Inferior parietal cortex (tissue), 1 donor: ENCODE data around the gene PPP2R5B.

ENCODE experiments used
- DNase-seq: peaks from one replicate; pipeline ENCODE4 v3.0.0-alpha.2; 2016; ENCODE audit errors: extremely low spot score

PPP2R5B gene

DNA sequence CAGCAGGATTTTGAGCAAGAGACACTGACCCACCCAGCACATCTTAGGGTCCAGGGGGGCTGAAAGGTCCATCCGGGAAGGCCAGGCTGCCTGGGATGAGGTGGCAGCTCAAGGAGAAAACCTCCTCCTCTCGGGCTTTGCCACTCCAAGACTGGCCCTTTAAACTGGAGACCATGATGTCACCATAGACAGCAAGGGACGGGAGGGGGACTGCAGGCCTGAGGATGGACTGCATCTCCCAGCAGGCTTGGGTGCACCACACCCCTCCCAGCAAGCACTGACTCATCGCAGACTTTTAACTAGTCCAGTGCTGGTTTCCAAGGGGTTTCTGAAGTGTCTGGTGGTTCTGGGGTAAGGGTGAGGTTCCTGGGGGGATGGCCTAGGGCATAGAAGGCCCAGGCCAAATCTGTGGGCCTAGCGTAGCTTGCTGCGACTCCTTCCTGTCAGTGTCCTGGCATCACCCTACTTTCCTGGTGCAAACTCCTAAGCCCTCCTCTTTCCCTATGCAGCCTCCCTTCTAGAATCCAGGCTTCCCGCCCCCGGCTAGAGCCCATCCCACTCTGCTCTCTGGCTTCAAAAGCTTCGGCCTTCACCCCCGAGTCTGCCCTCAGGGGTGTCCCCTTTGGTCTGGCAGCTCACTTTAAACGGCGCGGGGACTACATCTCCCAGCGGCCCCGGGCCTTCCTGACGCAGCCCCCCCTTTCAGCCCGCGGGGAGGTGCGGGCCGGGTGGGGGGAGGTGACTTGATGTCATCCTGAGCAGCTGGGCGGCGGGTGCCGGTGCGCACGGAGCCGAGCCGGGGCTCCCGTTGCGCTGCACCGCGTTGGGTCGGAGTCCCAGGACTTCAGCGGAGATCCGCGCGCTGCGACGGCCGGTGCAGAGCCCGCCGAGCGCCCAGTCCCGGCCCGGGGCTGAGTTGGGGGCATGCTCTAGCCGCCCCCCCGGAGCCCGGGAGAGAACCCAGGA lies at the start of gene PPP2R5B:
TSS of gene PPP2R5B (plus strand) at position 746 of the 966 bp plus-strand sequence. CDS start 1,046 bp downstream, outside the sequence.
- DNase-seq = peak; percentile 94

DNA sequence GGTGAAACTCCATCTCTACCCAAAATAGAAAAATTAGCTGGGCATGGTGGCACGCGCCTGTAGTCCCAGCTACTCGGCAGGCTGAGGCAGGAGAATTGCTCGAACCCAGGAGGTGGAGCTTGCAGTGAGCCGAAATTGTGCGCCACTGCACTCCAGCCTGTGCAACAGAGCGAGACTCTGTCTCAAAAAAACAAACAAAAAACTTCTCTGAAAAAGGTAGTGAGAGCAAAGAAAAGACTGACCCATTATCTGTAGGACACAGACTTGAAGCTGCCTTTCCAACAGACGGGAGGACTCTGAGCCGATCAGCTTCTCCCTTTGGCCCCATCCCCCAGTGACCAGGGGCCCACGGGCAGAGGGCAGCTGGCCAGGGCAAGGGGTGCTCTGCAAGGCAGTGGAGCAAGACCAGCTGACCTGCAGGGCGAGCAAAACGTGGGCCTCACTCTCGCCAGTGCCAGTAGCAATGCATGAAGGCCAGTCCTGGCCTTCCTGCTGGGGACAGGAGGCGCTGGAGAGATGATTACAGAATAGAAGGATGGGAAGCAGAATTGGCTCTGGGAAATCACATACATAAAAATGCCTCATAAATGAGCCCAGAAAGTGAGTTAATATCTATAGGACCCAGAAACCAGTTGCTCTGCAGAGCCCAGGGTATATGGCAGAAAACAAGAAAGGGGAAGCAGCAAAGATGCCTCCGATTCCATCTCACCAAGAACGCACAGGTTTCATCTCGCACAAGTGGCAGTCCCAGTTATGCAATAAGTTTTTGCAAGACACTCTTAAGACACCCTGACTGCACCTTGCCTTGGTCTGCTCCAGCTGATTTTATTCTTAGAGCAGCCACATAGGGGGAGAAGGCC lies 48.9 kb upstream of the PPP2R5B start:
- no peak for DNase-seq

DNA sequence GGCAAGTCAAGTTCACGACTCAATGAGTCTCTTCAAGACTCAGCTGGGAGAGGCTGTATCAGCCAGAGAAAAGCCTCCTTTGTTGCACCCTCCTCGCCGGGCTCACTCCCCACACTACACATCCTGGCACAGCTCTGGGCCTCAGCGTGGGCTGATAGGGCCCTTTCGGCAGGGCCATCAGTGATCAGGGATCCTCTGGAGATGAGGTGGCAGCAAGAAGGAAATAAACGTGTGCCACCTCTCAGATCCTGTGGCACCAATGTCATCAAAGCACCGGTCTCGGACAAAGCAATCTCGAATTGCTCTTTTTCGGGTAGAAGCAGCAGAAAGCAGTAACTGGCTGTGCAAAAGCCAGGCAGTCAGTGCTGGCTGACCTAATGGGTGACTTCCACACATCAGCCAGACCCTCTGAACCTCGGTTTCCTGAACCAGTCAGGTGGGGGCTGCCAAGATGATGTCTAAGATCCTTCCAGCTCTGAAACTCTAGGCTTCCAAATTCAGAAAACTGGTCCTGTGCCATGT lies 48.2 kb upstream of the PPP2R5B start:
- DNase-seq = no peak

DNA sequence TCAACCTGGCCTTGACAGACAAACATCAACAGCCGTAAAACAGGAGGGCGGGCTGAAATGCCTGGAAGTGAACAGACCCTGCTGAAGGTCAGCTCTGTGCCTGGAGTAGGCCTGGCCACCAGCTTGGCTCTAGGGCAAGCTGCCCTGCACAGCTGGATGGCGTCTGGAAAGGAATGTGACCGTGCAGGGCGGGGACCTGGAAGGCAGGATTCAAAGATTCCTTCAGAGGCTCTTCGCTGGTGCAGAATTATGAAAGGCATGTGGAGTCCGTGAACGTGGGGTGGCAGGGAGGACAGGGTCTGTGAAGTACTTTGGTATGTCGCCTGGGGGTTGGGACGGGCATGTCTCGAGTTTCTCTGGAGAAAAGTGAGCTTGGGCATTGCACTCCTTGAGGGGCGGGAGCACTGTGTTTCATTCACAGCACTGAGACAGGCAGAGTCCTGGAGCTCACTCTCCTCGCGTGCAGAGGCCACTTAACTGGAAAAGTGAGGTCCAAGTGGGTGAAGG lies 47.6 kb upstream of the PPP2R5B start:
- no peak for DNase-seq

DNA sequence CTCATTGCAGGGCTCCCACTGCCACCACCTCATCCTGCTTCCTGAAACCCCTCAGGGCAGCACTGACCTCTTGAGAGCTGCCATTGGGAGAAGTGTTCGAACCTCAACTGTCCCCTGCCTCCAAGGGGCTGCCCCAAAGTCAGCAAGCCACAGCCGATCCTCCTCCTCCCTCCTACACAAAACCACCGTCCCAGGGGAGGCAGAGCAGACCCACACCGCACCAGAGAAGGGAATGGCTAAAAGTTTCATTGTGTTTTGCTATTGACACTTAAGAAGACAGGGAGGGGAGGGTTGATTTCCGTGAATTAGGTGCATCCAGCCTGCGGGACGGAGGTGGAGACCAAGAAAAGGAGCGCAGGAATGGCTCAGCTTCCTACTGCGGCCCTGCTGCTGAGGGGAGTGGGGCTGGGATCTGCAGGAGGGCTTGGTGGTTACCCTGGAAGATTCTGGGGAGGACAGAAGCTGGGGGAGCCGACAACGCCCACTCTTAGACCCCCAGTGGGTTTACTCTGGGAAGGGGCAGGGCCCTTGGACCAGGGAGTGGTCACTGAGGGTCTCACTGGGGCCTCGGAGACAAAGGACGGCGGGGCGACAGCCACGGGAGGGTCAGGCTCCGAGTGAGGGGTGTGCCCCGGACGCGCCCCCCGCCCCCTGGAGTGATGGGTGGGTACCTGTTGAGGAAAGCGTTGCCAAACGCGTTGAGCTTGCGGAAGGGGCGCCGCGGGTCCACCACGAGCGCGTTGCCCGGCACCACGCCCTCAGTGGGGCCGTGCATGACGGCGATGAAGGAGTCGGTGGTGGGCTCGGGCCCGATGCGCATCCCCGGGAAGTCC lies 46.9 kb upstream of the PPP2R5B start:
- no peak for DNase-seq

DNA sequence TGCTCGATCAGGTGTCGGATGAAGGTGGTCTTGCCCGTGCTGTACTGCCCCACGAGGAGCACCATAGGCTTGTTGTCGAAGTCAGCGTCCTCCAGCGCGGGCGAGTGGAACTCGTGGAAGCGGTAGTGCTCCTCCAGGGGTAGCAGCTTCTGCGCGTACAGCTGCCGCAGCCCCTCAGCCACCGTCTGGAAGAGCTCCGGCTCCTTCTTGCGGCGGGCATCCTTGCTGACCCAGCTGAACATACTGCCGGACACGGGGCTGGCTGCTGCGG lies 46.3 kb upstream of the PPP2R5B start:
- no peak for DNase-seq

DNA sequence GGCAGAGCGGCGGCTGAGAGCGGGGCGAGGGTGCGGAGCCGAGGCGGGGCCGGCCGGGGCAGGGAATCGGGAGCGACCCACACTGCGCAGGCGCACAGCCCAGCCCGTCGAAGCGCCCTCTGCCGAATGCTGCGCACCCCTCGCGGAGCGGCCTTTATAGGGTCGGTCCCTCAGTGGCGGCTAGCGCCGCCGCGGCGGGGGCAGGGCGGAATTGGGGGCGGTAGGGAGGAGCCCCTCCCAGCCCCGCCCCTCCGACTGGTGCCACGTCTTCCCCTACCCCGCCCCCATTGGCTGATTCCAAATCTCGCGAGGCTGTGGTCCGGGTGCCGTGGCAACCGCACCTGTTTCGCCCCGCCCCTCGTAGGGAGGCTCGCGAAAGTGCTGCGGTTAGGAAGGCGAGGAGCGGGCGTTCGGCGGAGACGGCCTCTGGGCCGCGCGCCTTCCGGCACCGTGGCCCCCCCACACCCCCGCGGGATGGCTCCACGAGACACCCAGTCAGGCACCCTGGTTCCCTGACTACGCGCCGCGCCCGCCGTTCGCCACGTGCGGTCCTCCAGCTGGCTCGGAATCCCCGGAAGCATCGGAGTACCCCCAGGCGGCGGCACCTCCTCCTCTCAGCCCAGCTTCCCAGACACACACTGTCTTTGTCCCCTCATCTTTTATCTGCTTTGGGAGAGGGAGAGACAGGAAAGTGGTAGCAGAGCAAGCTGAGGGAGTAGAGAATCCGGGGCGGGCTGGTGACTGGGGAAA lies 45.8 kb upstream of the PPP2R5B start, which contains the start of gene EHD1:
TSS of gene EHD1 (minus strand) at position 128 of the 750 bp plus-strand sequence. CDS start 157 bp downstream, outside the sequence.
- DNase-seq = peak; percentile 96

DNA sequence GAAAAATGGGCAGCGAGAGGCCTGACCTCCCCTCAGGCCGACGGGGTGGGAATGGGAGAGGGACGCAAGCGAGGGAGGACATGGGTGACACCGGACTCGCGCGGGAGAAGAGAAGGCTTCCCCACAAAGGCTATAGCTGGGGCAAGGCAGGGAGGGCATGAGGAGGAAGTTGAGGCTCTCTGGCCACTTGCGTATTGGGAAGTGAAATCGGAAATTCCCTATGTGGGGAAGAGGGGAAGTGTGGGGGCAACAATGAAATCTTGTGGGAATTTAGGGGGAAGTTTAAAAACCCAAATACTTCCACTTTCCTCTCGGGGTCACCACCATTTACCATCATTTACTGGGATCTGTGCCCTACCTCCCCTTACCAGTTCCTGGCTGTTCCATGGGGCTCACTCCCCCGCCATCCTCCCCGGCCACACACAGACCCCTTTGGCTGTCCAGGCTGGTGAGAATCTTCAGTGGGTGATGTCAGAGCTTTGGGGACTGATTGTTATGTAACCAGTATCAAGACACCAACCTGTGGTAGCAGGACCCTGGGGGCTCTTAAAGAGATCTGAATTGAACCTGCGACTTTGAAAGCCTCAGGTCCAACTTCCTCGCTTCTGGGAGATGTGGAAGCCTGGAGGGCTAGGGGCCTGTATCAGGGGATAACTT lies 45.1 kb upstream of the PPP2R5B start:
- no peak for DNase-seq

DNA sequence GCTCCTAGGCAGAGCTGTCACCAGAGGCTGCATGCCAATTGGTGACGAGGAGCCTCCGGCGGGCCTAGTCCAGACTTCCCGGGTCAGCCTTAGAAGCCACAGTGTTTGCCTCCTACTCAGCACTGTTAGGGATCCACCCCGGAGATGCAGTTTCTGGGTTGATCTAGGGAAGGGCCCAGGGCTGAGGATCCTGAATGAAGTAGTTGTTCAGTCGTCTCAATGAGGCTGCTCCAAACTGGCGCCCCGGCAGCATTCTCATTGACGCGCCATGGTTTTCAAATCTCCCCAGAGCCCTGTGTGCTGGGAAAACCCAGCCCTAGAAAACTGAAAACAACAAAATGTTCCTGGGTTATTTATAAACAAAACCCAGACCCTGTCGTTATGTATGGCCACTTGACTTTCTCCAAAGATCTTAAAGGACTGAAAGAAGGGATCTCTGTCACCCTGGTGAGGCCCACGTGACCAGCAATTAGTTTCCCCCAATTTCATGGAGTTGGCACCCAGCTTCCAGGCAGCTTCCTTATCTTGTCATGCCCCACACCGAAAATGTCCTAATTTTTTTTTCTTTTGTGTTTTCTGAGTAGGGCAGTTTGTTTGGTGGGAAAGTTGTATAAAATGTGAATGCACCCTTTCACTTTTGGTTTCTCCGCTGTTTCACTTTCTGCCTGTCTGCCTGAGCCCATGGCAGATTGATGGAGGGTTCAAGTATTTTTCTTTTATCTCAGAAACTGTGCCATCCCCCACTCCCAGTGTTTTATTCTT lies 44.1 kb upstream of the PPP2R5B start:
- no peak for DNase-seq

DNA sequence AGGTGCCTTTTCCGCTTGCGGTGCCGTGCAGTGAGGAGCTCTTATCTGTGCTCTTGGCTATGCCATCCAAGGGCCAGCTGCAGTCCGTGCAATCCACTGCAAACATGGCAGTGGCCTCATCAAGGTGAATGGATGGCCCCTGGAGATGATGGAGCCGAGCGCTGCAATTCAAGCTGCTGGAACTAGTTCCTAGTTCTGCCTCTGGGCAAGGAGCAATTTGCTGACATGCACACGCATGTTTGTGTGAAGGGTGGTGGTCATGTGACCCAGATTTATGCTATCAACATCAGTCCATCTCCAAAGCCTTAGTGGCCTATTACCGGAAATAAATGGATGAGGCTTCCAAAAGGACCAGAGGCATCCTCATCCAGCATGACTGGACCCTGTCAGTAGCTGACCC lies 43.0 kb upstream of the PPP2R5B start:
- DNase-seq = no peak

DNA sequence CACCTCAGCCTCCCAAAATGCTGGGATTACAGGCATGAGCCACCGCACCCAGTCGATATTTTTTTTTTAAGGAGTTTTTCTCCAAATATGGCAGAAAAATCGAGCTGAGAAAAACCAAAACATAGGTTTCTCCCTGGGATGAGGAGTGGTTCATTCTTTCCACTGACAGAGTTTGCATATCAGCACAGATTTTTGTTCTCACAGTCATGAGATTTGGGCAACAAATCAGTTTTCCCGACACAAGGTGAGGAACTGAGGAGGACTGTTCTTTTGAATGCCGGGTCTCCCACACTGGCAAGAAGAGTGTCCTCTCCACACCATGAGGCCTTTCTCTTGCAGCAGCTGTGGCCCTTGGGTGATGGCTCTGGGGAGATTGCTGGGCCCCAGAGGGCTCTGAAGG lies 42.2 kb upstream of the PPP2R5B start:
- no peak for DNase-seq

DNA sequence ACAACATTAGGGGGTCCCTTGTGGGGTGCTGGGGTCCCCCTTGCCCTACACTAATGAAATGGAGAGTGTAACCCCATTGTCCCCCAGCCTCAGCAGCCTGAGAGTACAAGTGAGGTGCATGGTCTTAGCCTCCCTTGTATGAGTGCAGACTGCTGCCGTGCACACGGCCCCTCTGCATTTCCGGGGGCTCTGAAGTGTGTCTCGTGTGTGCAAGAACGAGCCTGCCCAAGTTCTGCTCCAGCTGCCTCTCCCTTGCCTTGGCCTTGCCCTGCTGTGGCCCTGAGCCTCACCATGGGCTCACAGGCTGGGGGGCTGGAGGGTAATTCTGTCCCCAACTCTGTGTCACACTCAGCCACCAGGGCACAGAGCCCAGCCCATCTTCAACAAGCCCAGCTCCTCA lies 40.9 kb upstream of the PPP2R5B start:
- no peak for DNase-seq

DNA sequence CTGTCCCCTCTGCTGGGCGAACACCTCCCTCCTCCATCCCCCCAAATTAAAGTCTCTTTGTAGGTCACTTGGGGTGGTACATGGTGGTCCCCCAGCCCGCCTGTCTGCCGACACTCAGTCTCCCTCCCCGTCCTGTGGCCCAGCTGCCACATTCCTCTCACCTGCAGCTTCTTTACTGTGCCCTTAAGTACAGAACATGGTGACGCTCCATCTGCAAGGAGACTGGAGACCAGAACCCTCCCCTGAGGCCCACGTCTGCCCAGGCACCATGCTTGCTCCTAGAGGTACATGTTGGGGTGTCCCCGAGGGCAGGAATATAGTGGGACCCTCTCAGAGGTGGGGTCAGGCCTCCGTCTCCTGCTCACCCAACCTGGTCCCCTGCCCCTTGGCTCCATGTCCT lies 40.5 kb upstream of the PPP2R5B start:
- no peak for DNase-seq

DNA sequence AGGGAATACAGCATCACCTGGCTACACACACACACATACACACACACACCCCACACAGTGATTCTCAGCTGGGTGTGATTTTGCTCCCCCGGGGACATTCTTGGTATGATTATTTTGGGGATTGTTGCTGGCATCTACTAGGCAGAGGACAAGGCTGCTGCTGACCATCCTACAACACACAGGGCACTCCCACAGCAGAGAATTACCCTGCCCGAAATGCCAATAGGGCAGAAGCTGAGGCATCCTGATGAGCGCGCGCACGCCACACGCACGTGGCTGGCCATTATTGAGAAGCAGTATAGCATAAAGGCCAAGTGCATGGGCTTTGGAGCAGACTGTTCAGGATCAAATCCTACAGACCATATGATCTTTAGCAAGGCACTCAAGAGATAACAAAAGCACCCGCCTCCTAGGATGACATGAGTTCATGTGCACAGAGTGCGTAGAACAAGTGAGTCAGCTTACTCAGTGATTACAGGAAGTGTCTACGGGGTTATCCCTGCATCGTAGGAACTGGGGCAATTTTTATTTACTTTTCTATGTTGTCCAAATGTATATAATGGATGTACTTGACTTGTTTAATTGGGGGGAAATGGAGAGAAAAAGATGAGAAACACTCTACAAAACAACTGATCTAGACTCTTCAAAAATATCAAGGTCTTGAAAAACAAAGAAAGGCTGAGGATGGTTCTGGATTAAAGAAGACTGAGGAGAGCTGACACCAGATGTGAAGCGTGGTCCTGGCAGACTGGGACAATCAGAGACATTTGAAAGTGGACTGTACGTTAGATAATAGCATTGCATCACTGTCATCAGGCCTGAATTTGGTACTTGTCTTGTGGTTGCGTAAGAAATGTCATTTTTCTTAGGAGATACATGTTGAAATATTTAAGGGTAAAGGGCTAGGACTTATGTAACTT lies 38.9 kb upstream of the PPP2R5B start:
- no peak for DNase-seq

DNA sequence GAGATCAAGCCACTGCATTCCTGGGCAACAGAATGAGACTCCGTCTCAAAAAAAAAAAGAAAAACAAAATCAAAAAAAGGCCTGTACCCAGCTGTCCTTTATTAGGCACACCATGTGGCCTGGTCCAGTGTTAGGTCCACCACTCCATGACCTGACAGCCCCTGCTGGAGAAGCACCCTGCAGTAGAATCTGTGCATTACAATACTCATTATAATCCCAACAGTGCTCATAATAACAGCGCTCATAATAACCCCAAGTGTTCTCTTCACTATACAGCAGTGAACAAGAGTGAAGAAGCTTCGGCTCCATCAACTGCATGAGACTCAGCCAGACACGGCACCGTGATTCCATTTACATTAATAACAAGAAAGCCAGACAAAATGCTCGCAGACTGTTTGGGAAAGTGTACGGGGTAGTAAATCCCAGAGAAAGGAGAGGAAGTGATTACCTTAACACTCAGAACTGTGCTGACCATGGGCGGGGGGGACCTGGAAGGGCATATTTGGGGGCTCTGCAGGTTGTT lies 37.2 kb upstream of the PPP2R5B start:
- no peak for DNase-seq

DNA sequence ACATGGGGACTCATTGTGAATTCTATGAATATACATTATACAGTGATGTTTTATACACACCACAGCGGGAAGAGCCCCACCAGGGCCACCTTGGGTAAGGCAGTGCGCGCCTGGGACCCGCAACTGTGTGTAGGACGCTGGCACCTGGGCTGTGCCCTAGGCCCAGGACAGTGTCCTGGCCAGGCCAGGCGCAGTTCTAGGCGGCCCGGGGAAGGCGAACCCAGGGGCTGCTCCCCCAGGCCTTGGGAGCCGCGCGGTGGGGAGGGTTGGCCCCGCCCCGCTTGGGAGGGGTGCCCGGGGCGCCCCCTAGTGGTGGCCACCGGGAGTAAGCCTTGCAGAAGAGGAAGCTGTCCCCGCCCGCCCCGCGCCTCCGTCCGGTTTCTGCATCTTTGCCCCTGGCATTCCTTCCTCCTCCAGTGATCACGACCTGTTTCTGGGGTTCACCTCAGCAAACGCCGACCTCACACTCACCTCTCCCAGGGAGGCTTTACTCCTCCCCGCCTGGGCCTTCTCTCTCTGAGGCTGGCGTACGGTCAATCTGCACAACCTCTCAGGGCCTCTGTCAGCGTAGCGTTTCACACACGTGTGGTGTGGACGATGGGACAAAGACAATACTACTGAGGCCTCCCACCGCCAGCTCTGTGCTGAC lies 36.6 kb upstream of the PPP2R5B start:
- DNase-seq = peak; percentile 76

DNA sequence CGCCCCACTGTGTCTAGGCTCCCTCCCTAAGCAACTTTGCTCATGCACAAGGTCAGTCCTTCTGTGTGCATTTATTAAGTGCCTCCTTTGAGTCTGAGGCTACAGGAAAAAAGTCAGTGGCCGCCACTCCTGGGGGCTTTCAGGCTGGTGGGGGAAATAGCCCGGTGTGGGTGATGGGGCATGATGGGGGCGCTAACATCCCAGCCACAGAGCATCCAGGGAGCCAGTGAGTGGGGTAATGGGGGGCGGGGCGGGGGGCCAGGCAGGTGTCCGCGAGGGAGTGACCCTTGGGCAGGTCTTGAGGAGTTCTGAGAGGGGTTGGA lies 36.1 kb upstream of the PPP2R5B start:
- DNase-seq = no peak
